Hematopoietic multipotent progenitor cell treated with erythropoietin and hydrocortisone succinate and interleukin-3 and kit ligand, for 17 days (in vitro differentiated cells): ENCODE results near the gene F2R.

ENCODE experiments used
- DNase-seq: peaks from one replicate; pipeline ENCODE4 v3.0.0-alpha.2; 2015; ENCODE audit warnings: low spot score

The F2R gene

DNA sequence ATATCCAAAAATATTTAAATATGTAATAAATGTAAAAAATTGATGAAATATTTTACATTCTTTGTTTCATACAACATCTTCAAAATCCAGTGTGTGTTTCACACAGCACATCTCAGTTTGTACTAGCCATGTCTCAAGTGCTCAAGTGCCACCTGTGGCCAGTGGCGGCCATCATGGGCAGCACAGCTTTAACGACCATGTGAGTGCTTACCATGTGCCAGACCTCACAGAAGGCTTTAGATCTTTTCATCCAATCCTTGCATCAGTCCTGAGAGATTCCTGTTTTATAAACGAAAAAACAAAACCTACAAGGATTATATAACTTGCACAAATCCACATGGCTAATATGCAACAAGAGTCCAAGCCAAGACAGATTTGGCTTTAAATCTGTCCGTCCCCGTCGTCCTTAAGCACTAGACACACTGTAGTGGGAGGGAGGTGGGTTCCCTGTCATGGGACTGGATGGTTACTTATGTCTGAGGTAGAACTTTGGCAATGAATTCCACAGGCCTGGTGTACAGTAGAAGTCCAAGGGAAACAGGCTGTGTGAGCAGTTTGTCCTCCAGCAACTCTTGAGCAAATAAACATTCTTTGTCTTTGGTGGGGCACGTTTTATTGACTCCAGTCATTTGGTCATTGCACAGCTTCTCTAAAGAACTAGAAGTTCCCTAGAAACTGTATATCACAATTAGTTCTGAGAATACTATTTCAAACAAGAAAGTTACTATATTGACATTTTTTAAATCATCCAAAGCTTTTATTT is 25.0 kb upstream of the F2R start:
- no peak for DNase-seq

- no peak for DNase-seq
Measured at GRCh38 chr5:76691467-76692273, 24.3 kb upstream of the F2R start.

DNA sequence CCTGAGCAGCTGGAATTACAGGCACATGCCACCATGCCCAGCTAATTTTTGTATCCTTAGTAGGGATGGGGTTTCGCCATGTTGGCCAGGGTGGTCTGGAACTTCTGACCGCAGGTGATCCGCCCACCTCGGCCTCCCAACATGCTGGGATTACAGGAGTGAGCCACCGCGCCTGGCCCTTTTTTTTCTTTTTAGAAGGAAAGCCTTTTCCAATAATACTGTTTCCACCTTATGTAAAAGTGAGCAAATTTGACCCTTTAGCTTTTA is 23.7 kb upstream of the F2R start:
- DNase-seq: no peak

DNA sequence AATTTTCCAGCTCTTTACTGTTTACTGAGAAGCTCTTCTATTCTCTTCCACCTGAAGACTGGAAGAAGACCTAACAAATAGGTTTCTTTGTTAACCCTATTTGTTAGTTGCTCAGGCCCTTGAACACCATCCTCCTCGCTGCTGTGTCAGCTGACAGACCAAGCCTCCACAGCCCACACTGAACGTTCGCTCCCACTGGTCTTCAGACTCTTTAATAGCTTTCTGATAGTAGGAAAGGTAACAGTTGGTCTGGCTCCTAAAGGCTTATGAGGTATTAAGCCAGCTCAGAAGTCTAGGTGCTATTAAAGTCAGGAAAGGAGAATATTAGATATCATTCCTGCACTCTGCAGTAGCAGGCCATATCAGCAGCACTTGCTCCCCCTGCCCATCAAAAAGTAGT is 23.3 kb upstream of the F2R start:
- DNase-seq: no peak

DNA sequence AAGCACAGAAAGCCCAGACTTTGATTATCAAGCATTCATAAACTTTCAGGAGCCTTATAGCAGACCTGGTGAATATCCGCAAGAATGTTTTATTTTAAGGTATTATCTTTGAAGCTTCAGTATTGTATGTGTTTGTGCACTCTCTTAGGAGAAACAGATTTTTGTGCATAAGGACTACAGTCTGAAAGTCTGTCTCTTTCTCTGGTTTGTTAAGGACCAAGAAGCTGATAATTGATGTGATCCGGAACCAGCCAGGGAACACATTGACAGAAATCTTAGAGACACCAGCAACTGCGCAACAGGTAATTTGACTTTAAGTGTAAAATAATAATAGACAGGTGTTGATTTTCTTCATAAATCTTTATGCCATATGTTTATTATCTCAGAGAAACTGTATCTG is 22.8 kb upstream of the F2R start:
- DNase-seq: no peak

- no peak for DNase-seq
Measured at GRCh38 chr5:76694317-76694716, 21.6 kb upstream of the F2R start.

DNA sequence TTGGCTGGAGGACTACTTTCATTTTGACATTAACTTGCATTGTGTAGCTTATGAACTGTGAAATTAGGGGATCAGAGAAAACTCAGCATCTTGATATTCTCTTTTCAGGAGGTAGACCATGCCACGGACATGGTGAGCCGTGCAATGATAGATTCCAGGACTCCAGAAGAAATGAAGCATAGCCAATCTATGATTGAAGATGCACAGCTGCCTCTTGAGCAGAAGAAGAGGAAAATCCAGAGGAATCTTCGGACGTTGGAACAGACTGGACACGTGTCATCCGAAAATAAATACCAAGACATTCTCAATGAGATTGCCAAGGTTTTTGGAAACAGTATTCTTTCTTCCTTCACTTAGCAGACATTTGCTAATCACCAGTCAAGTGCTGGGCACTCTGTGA is 20.6 kb upstream of the F2R start:
- no peak for DNase-seq

DNA sequence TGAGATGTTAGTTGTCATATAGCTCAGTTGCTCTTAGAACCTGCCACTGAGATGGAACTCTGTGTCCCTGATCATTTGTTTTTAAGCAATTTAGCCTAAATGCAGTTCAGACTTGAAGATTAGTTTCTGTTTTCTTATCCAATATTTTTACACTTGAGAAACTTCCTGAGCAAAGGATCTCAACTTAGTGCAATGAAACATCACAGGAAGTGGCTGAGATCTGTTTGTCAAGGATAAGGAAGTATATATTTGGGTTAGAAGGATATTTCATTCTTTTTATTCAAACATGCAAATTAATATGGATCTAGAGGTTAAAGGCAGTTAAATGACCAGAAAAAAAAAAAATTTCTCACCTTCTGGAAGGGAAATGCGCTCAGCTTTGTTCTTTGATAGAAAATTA is 19.7 kb upstream of the F2R start:
- DNase-seq: no peak

GRCh38 chr5:76697670-76698069 is 18.3 kb upstream of the F2R start:
- DNase-seq: no peak

GRCh38 chr5:76700571-76700970 is 15.4 kb upstream of the F2R start:
- no peak for DNase-seq

GRCh38 chr5:76701298-76701697 is 14.6 kb upstream of the F2R start:
- DNase-seq: no peak

- DNase-seq: no peak
Measured at GRCh38 chr5:76703707-76704106, 12.2 kb upstream of the F2R start.

DNA sequence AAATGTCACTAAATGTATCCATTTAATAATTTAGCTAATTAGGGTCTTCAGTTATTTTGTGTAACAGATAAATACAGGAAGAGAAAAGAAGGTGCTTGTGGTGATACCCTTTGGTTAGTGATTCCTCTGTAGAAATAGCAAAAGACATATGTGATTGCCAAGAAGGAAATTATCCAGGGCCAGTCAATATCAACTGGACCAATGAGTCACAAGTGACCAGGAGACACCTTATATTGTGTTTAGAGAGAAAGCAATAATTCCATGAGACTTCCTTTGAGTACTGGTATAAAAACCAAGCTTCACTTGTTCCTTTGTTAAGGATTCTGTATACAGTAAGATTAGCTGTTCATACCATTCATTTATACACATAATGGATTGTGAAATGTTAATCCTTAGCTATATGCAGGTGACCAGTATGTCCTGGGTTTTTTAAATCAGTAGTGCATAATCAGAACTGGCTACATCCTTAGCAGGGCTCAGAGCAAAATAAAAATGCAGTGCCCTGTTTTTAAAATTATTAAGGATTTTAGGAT is 11.7 kb upstream of the F2R start:
- no peak for DNase-seq

DNA sequence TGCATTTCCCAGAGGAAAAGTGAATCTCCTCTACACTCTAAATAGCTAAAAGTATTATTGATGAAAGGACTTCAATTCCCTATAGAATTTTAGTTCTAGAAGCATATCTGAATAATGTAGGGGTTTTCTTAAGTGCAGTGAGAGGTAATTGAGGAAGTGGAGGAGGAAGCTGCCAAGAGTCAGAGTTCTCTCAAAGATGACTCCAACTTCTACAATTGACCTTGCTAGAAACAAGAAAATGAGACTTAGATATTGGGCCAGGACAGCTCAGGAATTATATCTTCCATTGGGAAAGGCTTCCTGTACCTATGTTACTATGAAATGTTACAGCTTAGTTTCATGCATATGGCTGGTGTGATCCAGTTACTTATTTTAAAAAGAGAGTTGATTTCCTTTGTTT is 10.4 kb upstream of the F2R start:
- DNase-seq: no peak

GRCh38 chr5:76709762-76710161 is 6.2 kb upstream of the F2R start:
- no peak for DNase-seq

GRCh38 chr5:76710991-76711390 is 4.9 kb upstream of the F2R start:
- DNase-seq: no peak

DNA sequence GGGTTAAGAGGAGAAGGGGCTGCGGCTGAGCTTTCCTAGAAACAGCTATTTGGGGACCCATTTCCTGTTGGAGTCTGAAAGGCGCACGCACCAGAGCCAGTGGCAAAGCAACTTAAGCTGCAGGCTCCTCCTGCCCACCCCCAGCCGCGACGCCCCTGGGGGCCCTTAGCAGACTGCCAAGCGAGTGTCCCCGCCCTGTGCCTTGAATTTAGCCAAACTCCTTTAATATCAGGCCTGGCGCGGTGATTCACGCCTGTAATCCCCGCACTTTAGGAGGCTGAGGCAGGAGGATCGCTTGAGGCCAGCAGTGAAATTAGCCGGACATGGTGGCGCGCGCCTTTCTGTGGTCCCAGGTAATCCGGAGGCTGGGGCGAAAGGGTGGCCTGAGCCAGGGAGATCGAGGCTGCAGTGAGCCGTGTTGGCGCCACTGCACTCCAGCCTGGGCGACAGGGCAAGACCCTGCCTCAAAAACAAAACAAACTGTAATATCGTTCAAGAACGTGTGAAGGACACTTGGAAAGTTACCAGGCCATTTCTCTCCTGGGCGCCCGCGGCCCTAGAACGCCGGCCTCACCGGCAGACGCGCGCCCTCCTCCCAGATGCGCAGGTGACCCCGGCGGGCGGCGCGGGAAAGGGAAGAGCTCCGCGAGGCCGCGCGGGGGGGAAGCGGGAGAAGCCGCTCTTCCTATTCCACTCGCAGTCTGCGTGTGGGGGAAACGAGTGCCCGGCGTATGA is 1.0 kb upstream of the F2R start:
- DNase-seq: no peak

DNA sequence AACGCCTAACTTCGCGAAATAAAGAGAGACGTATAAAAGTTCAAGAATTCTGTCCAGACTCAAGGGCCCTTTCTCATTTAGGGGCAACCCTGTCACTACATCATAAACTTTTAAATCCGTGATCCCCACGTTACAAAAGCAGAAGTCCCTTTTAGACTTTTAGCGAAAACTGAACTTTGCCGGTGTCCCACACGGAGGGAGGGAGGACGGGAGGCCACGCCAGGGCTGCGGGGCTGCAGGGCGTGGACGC is 515 bp upstream of the F2R start:
- DNase-seq: no peak

- DNase-seq: no peak
Measured at GRCh38 chr5:76716456-76717157, 681 bp downstream of the F2R start.

- DNase-seq: no peak
Measured at GRCh38 chr5:76717222-76718083, 1.5 kb downstream of the F2R start.

- no peak for DNase-seq
Measured at GRCh38 chr5:76718381-76718832, 2.5 kb downstream of the F2R start.

DNA sequence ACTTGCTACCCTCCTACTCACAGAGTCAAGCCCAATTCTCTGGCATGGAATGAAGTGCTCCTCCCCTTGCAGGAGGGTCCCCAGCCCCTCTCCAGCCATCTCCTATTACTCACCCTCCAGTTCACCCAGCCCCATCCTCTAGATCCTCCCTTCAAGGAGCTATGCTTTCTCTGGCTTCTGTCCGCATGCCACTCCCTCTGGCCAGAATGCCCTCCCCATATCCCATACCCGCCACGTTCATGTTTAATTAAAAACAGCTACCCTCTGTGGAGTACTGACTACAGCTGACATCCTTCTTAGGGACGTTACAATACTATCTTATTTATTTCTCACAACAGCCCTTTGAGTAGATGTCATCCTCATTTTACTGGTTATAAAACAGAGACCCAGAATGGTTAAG is 3.0 kb downstream of the F2R start:
- DNase-seq: no peak
